ENCODE data around the gene KLC4. TPM values are rescaled to one million over a fixed set of nuclear protein-coding genes. Genes with fewer than 3 reads are reported as not detected.

The KLC4 gene
- total RNA-seq, 1 experiment from 2014 or later, result 17.5 TPM

GRCh38 chr6:43013097-43013842, 46.2 kb upstream of the KLC4 start:
- H3K4me3 Mint-ChIP-seq (ENCODE audit: unreplicated experiment), result peak overlapping the region; percentile 99
- H3K4me1 Mint-ChIP-seq (ENCODE audit: insufficient read depth, unreplicated experiment), result peaks cover 32% of the 10 kb centered on the region
- ChIA-PET POLR2A (interaction anchor here (0.7 to 5.5 kb wide), 22 partner anchors 9 to 267 kb away, joined by 3 to 53 read pairs (median 7); partner anchors contain the start of genes CNPY3, CUL7, KLC4 and MRPL2), CTCF (interaction anchor here (0.7 to 2.6 kb wide), 4 partner anchors 17 to 161 kb away, joined by 3 to 12 read pairs (median 4); no protein-coding TSS in a partner anchor)
- no peak for DNase-seq (ENCODE audit: unreplicated experiment)
- TF ChIP-seq, protein P1, sequence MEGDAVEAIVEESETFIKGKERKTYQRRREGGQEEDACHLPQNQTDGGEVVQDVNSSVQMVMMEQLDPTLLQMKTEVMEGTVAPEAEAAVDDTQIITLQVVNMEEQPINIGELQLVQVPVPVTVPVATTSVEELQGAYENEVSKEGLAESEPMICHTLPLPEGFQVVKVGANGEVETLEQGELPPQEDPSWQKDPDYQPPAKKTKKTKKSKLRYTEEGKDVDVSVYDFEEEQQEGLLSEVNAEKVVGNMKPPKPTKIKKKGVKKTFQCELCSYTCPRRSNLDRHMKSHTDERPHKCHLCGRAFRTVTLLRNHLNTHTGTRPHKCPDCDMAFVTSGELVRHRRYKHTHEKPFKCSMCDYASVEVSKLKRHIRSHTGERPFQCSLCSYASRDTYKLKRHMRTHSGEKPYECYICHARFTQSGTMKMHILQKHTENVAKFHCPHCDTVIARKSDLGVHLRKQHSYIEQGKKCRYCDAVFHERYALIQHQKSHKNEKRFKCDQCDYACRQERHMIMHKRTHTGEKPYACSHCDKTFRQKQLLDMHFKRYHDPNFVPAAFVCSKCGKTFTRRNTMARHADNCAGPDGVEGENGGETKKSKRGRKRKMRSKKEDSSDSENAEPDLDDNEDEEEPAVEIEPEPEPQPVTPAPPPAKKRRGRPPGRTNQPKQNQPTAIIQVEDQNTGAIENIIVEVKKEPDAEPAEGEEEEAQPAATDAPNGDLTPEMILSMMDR (IDR thresholded peaks at IDR 0.05; ENCODE audit: unreplicated experiment), result no peak
- H3K27me3 Mint-ChIP-seq (ENCODE audit: insufficient read depth, unreplicated experiment), result no peaks in the 10 kb centered on the region
- no peaks in the 10 kb centered on the region for H3K9me3 Mint-ChIP-seq (ENCODE audit: unreplicated experiment)
- peak overlapping the region; percentile 99 for H3K27ac Mint-ChIP-seq (ENCODE audit: low read depth, unreplicated experiment)
- peaks cover 30% of the 10 kb centered on the region for H3K36me3 Mint-ChIP-seq (ENCODE audit: insufficient read depth, unreplicated experiment)
- no TSS peak for BruUV-seq (replicated peaks)
- intact Hi-C loops (cut with micrococcal nuclease), result loop anchor here (1.0 to 5.0 kb wide), 2 partner anchors 29 to 39 kb away; partner anchors contain the start of genes CUL7 and PPP2R5D

GRCh38 chr6:43013843-43014433, 45.5 kb upstream of the KLC4 start, which contains the start of the genes KLHDC3 and MEA1:
Gene KLHDC3 (plus strand): TSS chr6:43014249. CDS start chr6:43017193, 2,944 bp downstream.
Gene MEA1 (minus strand): TSS chr6:43013946. CDS start chr6:43013813, 133 bp downstream.
- H3K4me1 Mint-ChIP-seq (ENCODE audit: insufficient read depth, unreplicated experiment), result peaks cover 32% of the 10 kb centered on the region
- no peaks in the 10 kb centered on the region for H3K27me3 Mint-ChIP-seq (ENCODE audit: insufficient read depth, unreplicated experiment)
- ChIA-PET POLR2A (interaction anchor here (0.7 to 5.5 kb wide), 31 partner anchors 8 to 892 kb away, joined by 3 to 53 read pairs (median 5); partner anchors contain the start of genes CNPY3, CUL7, GTPBP2 and KLC4), CTCF (interaction anchor here (0.7 to 2.7 kb wide), 4 partner anchors 17 to 160 kb away, joined by 3 to 12 read pairs (median 8); no protein-coding TSS in a partner anchor)
- intact Hi-C loops (cut with micrococcal nuclease), result loop anchor here (1.0 to 5.0 kb wide), 2 partner anchors 30 to 38 kb away; partner anchors contain the start of genes CUL7 and PPP2R5D
- H3K9me3 Mint-ChIP-seq (ENCODE audit: unreplicated experiment), result no peaks in the 10 kb centered on the region
- H3K4me3 Mint-ChIP-seq (ENCODE audit: unreplicated experiment), result peak within 1 kb of the TSS; percentile 99
- TF ChIP-seq, protein P1 (IDR thresholded peaks at IDR 0.05; ENCODE audit: unreplicated experiment), result no peak
- peak; percentile 100 for DNase-seq (ENCODE audit: unreplicated experiment)
- H3K36me3 Mint-ChIP-seq (ENCODE audit: insufficient read depth, unreplicated experiment), result peaks cover 27% of the 10 kb centered on the region
- no TSS peak for BruUV-seq (replicated peaks)
- H3K27ac Mint-ChIP-seq (ENCODE audit: low read depth, unreplicated experiment), result peak within 1 kb of the TSS; percentile 99

DNA sequence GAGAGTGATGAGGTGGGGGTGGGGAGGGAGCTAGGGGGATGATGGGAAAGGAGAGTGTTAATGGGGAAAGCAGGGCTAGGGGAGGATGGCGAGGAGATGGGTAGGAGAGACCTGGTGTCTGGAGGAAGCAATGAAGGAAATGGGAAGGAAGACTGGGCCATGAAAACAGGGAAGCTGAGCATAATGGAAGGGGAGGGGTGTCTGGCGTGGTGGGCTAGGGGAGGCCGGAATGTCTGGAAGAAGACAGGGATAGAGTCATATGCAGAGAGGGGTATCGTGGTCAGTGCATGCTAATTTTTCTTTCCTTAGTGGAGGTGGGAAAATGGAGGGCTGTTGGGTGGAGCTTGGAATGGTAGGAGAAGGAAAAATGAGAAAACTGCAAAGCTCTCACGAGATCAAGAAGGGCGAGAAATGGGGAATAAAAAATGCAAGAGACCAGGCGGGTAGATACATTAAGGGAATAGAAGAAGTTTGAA, 45.0 kb upstream of the KLC4 start:
- H3K27ac Mint-ChIP-seq (ENCODE audit: low read depth, unreplicated experiment), result peak overlapping the region; percentile 99
- no TSS peak for BruUV-seq (replicated peaks)
- peak; percentile 13 for DNase-seq (ENCODE audit: unreplicated experiment)
- H3K4me1 Mint-ChIP-seq (ENCODE audit: insufficient read depth, unreplicated experiment), result peaks cover 32% of the 10 kb centered on the region
- no peaks in the 10 kb centered on the region for H3K27me3 Mint-ChIP-seq (ENCODE audit: insufficient read depth, unreplicated experiment)
- TF ChIP-seq, protein P1 (IDR thresholded peaks at IDR 0.05; ENCODE audit: unreplicated experiment), result no peak
- ChIA-PET CTCF (interaction anchor here (0.6 to 2.7 kb wide), 5 partner anchors 40 to 582 kb away, joined by 3 to 12 read pairs (median 5); partner anchors contain the start of gene CUL7), POLR2A (interaction anchor here (0.6 to 5.5 kb wide), 31 partner anchors 7 to 1391 kb away, joined by 3 to 53 read pairs (median 5); partner anchors contain the start of genes CNPY3, CUL7, GTPBP2 and KLC4)
- intact Hi-C loops (cut with micrococcal nuclease), result loop anchor here (5.0 kb wide), 1 partner anchor 38 kb away; the partner anchor contains the start of gene CUL7
- H3K9me3 Mint-ChIP-seq (ENCODE audit: unreplicated experiment), result no peaks in the 10 kb centered on the region
- H3K36me3 Mint-ChIP-seq (ENCODE audit: insufficient read depth, unreplicated experiment), result peaks cover 27% of the 10 kb centered on the region
- H3K4me3 Mint-ChIP-seq (ENCODE audit: unreplicated experiment), result peak overlapping the region; percentile 99

All from MCF 10A (cell line).